Muscle layer of duodenum (tissue), 2 donors: Measurements from ENCODE around the gene LGALS12.

Source experiments
- H3K27ac ChIP-seq: one replicate; pipeline ENCODE4 v1.7.0; 2013; ENCODE audit warnings: mild to moderate bottlenecking, low read length
- H3K27me3 ChIP-seq: one replicate; pipeline ENCODE4 v1.7.0; 2013; ENCODE audit warnings: low read depth, mild to moderate bottlenecking, control low read depth, low read length
- H3K36me3 ChIP-seq, 2 donors: one replicate each; pipeline ENCODE4 v1.7.0; 2013; ENCODE audit warnings: low read length in 2 of 2, control low read depth in 1 of 2, mild to moderate bottlenecking in 1 of 2; ENCODE audit not compliant: insufficient read depth in 2 of 2, control insufficient read depth in 1 of 2
- H3K4me1 ChIP-seq, 2 donors: one replicate each; pipeline ENCODE4 v1.7.0; 2013; ENCODE audit warnings: low read length in 2 of 2, mild to moderate bottlenecking in 2 of 2, control low read depth in 1 of 2, moderate library complexity in 1 of 2; ENCODE audit not compliant: insufficient read depth in 2 of 2, control insufficient read depth in 1 of 2
- H3K4me3 ChIP-seq, 2 donors: one replicate each; pipeline ENCODE4 v1.7.0; 2013; ENCODE audit warnings: low read length in 2 of 2, low read depth in 1 of 2, mild to moderate bottlenecking in 1 of 2
- H3K9me3 ChIP-seq, 2 donors: one replicate each; pipeline ENCODE4 v1.7.0; 2013; ENCODE audit warnings: low read length in 2 of 2, control low read depth in 1 of 2, mild to moderate bottlenecking in 1 of 2; ENCODE audit not compliant: control insufficient read depth in 1 of 2
- donor health status: healthy.

The LGALS12 gene

DNA sequence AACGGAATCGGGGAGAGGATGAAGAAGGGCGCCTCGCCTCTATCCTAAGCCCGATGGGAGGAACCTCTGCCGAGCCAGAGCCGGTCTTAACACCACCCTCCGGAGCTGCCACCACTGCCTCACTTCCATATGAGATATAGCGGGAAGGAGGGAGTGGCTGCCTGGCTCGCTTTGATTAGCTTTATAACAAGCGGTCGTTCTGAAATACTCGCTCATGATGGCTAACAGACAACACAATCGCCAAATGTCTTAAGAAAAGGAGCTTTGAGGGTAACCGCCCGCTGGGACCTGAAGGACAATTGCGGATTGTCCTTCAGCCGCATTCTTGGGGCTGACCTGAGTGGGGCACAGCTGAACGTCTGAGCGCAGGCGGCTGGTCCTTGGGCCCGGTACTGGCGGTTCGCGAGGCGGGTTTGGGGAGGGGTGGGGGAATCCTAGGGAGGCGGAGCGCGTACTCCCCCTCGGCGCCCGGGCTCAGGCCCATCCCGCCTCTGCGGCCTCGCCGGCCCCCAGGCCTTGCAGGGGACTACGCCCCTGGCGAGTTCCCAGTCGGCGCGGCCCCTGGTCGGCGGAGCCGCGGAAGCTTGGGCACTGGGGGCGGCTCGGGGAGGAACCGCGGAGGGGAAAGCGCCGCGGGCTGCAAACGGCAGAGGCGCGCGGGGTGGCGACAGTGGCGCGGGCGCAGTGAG lies 15.2 kb upstream of the LGALS12 start, which contains the start of gene PLAAT5:
Gene PLAAT5 (minus strand): TSS at position 617 of the 689 bp plus-strand sequence. CDS start 133 bp downstream, at position 484.
- peaks cover 4 to 11% of the 10 kb centered on the region in 2 donors for H3K4me1 ChIP-seq
- no peaks in the 10 kb centered on the region for H3K27me3 ChIP-seq
- H3K36me3 ChIP-seq: no peaks in the 10 kb centered on the region
- H3K27ac ChIP-seq: no peak within 1 kb of the TSS
- H3K4me3 ChIP-seq: peak within 1 kb of the TSS; percentile 60 to 83
- H3K9me3 ChIP-seq: peaks cover 0 to 4% of the 10 kb centered on the region in 2 donors

DNA sequence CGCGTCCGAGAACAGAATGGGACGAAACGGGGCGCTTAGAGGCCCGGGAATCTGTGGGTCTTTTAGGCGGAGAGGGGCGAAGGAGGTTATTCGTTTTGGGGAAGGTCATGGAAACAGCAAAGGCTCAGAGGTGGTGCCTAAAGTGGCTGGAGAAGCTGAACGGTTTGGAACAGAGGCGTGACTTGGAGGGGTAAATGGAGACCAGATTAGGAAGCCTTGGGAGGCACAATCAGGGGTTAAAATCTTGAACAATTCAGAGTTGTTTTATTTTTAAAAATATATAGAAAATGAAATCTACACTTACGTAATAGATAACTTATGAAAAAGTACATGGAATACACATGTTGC lies 14.7 kb upstream of the LGALS12 start:
- H3K4me1 ChIP-seq: peaks cover 4 to 11% of the 10 kb centered on the region in 2 donors
- no peaks in the 10 kb centered on the region for H3K27me3 ChIP-seq
- H3K9me3 ChIP-seq: no peaks in the 10 kb centered on the region
- H3K27ac ChIP-seq: no peak overlapping the region
- no peaks in the 10 kb centered on the region for H3K36me3 ChIP-seq
- H3K4me3 ChIP-seq: peak overlapping the region; percentile 60 to 83

DNA sequence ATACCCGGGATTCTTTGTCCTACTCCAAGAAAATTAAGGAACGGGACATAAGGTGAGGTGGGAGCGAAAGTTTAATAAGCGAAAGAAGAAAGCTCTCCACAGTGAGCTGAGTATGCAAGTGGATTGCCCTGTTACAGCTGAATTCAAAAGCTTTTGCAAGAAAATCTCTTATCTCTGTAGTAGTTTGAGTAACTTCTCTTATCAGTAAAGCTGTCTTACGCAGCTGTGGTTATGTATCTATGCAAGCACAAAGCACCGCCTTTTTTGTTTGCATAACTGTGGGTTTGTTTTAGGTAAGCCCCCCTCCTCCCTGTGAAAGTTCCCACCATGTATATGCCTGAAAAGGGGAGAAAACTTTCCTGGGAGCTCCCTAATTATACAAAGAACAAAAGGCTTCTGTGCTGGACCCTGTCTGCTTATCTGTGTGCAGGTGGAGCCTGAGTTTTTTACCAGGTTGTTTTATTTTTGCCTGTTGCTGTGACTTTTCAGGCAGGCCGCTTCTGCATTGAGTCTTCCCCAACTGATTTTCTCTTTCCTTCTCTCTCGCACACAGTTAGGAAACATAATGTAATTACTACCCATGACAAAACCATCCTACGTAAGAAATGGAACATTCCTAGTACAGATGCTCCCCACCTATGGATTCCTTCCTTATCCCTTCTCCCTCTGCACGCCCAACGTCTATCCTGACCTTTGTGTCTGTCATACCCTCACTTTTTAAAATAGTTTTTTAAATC lies 14.1 kb upstream of the LGALS12 start:
- peak overlapping the region; percentile 60 to 83 for H3K4me3 ChIP-seq
- no peak overlapping the region for H3K27ac ChIP-seq
- peaks cover 4 to 11% of the 10 kb centered on the region in 2 donors for H3K4me1 ChIP-seq
- no peaks in the 10 kb centered on the region for H3K27me3 ChIP-seq
- H3K9me3 ChIP-seq: no peaks in the 10 kb centered on the region
- H3K36me3 ChIP-seq: no peaks in the 10 kb centered on the region

DNA sequence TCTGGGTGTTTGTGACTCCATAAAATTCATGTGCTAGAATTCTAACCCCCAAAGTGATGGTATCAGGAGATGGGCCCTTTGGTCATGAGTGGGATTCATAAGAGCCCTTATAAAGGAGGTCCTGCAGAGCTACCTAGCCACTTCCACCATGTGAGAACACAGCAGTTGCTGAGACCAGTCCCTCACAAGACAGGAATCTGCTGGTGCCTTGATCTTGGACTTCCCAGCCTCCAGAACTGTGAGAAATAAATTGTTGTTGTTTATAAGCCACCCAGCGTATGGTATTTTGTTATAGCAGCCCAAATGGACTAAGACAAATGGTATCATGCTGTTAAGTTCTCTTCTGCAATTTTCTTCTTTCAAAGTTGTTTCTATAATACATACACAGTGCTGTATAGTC lies 13.4 kb upstream of the LGALS12 start:
- Histone ChIP-seq H3K4me3 (no peak overlapping the region), H3K4me1 (peaks cover 4 to 11% of the 10 kb centered on the region in 2 donors), H3K27ac (no peak overlapping the region)

DNA sequence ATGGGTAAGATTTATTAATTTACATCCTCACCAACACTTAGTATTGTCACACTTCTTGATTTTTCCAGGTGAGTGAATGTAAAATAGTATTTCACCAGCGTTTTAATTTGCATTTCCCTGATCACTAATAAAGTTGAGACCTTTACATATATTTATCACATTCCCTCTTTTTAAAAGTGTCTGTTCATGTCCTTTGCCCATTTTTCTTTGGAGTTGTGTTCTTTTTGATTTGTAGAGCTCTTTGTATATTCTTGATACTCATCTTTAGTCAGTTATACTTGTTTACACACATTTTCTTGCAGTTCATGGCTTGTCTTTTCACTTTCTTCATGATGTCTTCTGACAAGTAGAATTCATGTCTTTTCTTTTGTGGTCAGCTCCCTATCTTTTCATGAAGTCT lies 12.8 kb upstream of the LGALS12 start:
- Histone ChIP-seq H3K36me3 (no peaks in the 10 kb centered on the region), H3K4me3 (no peak overlapping the region), H3K27me3 (no peaks in the 10 kb centered on the region), H3K9me3 (no peaks in the 10 kb centered on the region), H3K4me1 (peaks cover 4 to 11% of the 10 kb centered on the region in 2 donors), H3K27ac (no peak overlapping the region)

More for the DNA sequence above, 13.4 kb upstream of the LGALS12 start:
- H3K36me3 ChIP-seq: no peaks in the 10 kb centered on the region
- no peaks in the 10 kb centered on the region for H3K9me3 ChIP-seq
- H3K27me3 ChIP-seq: no peaks in the 10 kb centered on the region

DNA sequence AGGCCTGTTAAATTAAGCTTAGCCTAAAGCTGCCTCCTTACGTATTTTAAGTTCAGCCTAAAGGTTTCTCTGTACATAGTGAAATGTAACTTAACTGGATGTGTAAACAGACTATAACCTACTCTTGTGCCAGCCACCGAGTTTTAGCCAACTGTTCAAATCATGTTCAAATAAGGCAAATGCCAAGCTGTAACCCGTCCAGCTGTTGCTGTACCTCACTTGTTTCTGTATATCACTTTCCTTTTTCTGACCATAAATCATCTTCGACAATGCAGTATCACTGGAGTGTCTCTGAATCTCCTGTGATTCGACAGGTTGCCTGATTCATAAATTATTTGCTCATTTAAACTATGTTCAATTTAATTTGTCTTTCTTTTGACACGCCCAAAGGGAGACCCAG lies 10.9 kb upstream of the LGALS12 start:
- Histone ChIP-seq H3K4me3 (no peak overlapping the region), H3K27ac (no peak overlapping the region)

DNA sequence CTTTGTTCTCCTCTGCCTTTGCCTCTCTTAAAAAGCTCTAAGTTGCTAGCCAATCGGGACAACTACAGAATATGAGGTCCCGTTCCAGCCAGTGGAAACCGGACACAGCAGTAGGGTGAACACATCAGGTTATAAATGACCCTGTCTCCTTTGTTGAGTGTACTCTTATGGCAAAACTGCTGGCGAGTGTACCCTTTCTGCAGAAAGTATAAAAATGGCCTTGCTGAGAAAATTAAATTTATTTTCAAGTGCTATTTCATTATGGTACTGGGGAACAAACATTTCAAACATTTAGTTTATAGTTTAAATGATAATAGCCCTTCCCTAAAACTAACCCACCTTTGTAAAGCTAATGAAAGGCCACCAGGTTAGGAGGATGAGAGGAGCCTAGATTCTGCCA lies 6.0 kb upstream of the LGALS12 start:
- Histone ChIP-seq H3K27me3 (no peaks in the 10 kb centered on the region), H3K27ac (no peak overlapping the region), H3K9me3 (peaks cover 0 to 7% of the 10 kb centered on the region in 2 donors), H3K4me1 (no peaks in the 10 kb centered on the region), H3K4me3 (no peak overlapping the region), H3K36me3 (no peaks in the 10 kb centered on the region)

More for the DNA sequence above, 10.9 kb upstream of the LGALS12 start:
- no peaks in the 10 kb centered on the region for H3K27me3 ChIP-seq
- no peaks in the 10 kb centered on the region for H3K36me3 ChIP-seq
- no peaks in the 10 kb centered on the region for H3K9me3 ChIP-seq
- peaks cover 4 to 11% of the 10 kb centered on the region in 2 donors for H3K4me1 ChIP-seq

DNA sequence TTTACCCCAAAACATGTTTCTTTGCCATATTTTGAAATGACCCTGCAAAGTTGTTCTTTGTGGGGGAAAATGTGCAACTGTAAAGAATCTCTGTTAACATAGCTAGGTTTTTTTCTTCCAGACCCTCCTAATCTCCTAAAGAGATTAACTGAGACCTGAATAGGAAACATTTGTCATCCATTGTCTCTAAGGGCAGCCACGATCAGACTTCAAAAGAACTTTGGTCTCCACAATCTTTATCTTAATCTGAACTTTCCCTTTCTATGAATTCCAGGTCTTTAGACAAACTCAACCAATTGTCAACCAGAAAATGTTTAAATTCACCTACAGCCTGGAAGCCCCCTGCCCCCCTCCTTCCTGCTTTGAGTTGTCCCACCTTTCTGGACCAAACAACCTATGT lies 4.6 kb upstream of the LGALS12 start:
- Histone ChIP-seq H3K27ac (no peak overlapping the region), H3K4me3 (no peak overlapping the region), H3K36me3 (no peaks in the 10 kb centered on the region), H3K9me3 (peaks cover 0 to 7% of the 10 kb centered on the region in 2 donors), H3K4me1 (peaks cover 0 to 7% of the 10 kb centered on the region in 2 donors), H3K27me3 (no peaks in the 10 kb centered on the region)

DNA sequence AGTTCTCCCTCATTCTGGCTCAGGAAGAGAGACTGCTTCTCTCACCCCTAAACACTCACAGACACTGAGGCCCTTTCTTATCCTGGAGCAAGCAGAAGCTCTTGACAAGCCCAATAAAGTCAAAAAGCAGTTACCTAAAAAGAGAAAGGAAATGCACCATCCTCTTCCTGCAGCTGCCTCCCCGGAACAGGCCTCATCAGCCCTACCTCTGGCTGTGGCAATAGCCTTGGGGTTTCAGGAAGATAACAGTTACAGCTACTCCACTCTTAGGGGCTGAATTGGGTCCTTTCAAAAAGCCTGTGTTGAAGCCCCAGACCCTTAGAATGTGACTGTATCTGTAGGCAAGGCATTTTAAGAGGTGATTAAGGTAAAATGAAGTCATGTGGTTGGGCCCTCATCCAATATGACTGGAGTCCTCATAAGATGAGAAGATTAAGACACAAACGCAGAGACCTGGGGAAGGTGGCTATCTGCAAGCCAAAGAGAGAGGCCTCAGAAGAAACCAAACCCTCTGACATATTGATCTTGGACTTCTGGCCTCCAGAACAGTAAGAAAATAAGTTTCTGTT lies 3.5 kb upstream of the LGALS12 start:
- Histone ChIP-seq H3K4me1 (peaks cover 0 to 7% of the 10 kb centered on the region in 2 donors), H3K27ac (no peak overlapping the region), H3K36me3 (no peaks in the 10 kb centered on the region), H3K9me3 (peaks cover 0 to 7% of the 10 kb centered on the region in 2 donors), H3K4me3 (no peak overlapping the region), H3K27me3 (no peaks in the 10 kb centered on the region)

DNA sequence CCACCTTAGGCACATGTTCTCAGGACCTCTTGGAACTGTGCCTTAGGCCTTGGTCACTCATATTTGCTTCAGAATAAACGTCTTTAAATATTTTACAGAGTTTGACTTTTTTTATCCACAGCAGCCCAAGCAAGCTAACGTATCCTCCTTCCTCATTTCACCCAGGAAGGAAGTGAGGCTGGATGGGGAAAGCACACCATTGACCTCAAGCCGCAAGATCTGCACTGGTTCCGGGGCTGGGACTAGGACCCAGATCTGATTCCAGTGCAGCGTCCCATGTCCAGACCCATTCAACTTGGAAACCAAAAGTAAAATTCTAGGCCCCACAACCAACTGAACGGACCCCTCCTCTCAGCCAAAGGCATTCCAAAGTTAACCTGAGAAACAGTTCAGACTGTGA lies 2.4 kb upstream of the LGALS12 start:
- peaks cover 0 to 7% of the 10 kb centered on the region in 2 donors for H3K4me1 ChIP-seq
- H3K27ac ChIP-seq: no peak overlapping the region
- H3K4me3 ChIP-seq: no peak overlapping the region
- H3K36me3 ChIP-seq: no peaks in the 10 kb centered on the region
- H3K9me3 ChIP-seq: peaks cover 0 to 7% of the 10 kb centered on the region in 2 donors
- H3K27me3 ChIP-seq: no peaks in the 10 kb centered on the region

DNA sequence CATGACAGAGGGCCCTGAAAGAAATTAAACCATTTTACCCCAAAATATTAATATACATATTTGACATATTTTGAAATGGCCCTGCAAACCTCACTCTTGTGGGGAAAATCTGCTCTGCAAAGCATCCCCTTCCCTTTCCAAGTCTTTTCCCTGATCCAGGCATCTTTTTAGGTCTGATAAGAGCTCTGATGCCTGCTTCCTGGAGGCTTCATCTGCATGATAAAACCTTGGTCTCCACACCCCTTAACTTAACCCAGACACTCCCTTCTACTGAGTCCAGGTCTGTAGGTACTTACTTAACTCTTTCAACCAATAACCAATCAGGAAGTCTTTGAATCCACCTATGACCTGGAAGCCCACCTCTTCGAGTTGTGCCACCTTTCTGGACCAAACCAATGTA lies 1.8 kb upstream of the LGALS12 start:
- Histone ChIP-seq H3K27me3 (no peaks in the 10 kb centered on the region), H3K27ac (no peak overlapping the region)

More for the DNA sequence above, 1.8 kb upstream of the LGALS12 start:
- Histone ChIP-seq H3K4me3 (no peak overlapping the region), H3K4me1 (peaks cover 0 to 7% of the 10 kb centered on the region in 2 donors), H3K36me3 (no peaks in the 10 kb centered on the region), H3K9me3 (peaks cover 0 to 7% of the 10 kb centered on the region in 2 donors)
